WTC11 (cell line): Measurements from ENCODE around the gene MID2. TPM values are rescaled to one million over a fixed set of nuclear protein-coding genes. Genes with fewer than 3 reads are reported as not detected.

Experiments
- ATAC-seq: fragments of 200-7000 bp; cut with Tn5 transposase; 2 replicates; pipeline ENCODE4 v1.10.0; 2021; ENCODE audit warnings: mild to moderate bottlenecking, moderate library complexity
- CTCF ChIA-PET: fragments of 300-600 bp; sonication (Branson Sonifier 250); formaldehyde crosslinking; loops from one replicate; lab custom pipeline; 2021; ENCODE audit warnings: antibody characterized with exemption; lab: Charles Lee
- POLR2A ChIA-PET: fragments of 350-600 bp; sonication (Branson Sonifier 250); formaldehyde crosslinking; loops from one replicate; lab custom pipeline; 2021; ENCODE audit warnings: antibody characterized with exemption; lab: Charles Lee
- DNase-seq: peaks from one replicate; pipeline ENCODE4 v3.0.0; 2021; ENCODE audit warnings: low spot score
- H3K27ac Mint-ChIP-seq: 2 replicates; pipeline ENCODE4 v1.8.0; 2021; ENCODE audit warnings: mixed read lengths
- H3K27me3 Mint-ChIP-seq: 2 replicates; pipeline ENCODE4 v1.8.0; 2021; ENCODE audit warnings: low read depth, mild to moderate bottlenecking, moderate library complexity, mixed read lengths
- H3K36me3 Mint-ChIP-seq: 2 replicates; pipeline ENCODE4 v1.8.0; 2021; ENCODE audit warnings: mixed read lengths
- H3K4me1 Mint-ChIP-seq: 2 replicates; pipeline ENCODE4 v1.8.0; 2022; ENCODE audit warnings: mixed read lengths
- H3K4me3 Mint-ChIP-seq: 2 replicates; pipeline ENCODE4 v1.8.0; 2021; ENCODE audit warnings: mild to moderate bottlenecking, moderate library complexity, mixed read lengths
- H3K9me3 Mint-ChIP-seq: 2 replicates; pipeline ENCODE4 v1.8.0; 2021; ENCODE audit warnings: mixed read lengths
- CBFB ChIP-seq: sonication (generic); formaldehyde crosslinking; IDR thresholded peaks from 2 replicates; pipeline ENCODE4 v1.8.1; 2022; ENCODE audit warnings: mild to moderate bottlenecking, low read depth, missing genetic modification reagents
- CREB1 ChIP-seq: sonication (generic); formaldehyde crosslinking; IDR thresholded peaks from 2 replicates; pipeline ENCODE4 v1.8.0; 2023; ENCODE audit warnings: mild to moderate bottlenecking, missing genetic modification reagents
- GTF2I ChIP-seq: fragments of 250-450 bp; sonication (Bioruptor Pico); conservative IDR thresholded peaks from 2 replicates; pipeline ENCODE4 v1.4.0; 2021; ENCODE audit warnings: mild to moderate bottlenecking
- HMGA2 ChIP-seq: fragments of 250-450 bp; sonication (Bioruptor Pico); IDR thresholded peaks from 2 replicates; pipeline ENCODE4 v1.4.0; 2021; ENCODE audit warnings: mild to moderate bottlenecking, moderate library complexity
- NR1H2 ChIP-seq: sonication (generic); formaldehyde crosslinking; IDR thresholded peaks from 2 replicates; pipeline ENCODE4 v1.9.0; 2021; ENCODE audit warnings: mild to moderate bottlenecking, moderate library complexity, missing genetic modification reagents
- ZNF138 ChIP-seq: sonication (generic); formaldehyde crosslinking; conservative IDR thresholded peaks from 2 replicates; pipeline ENCODE4 v1.8.1; 2022; ENCODE audit warnings: mild to moderate bottlenecking, moderate library complexity, missing genetic modification reagents
- ZNF232 ChIP-seq: sonication (generic); formaldehyde crosslinking; IDR thresholded peaks from 2 replicates; pipeline ENCODE4 v1.8.0; 2022; ENCODE audit warnings: mild to moderate bottlenecking, missing genetic modification reagents
- ZNF317 ChIP-seq: sonication (generic); formaldehyde crosslinking; IDR thresholded peaks from 2 replicates; pipeline ENCODE4 v1.8.1; 2023; ENCODE audit warnings: low read depth, mild to moderate bottlenecking, moderate library complexity, missing genetic modification reagents, borderline replicate concordance
- ZNF416 ChIP-seq: fragments of 250-450 bp; sonication (Bioruptor Pico); IDR thresholded peaks from 2 replicates; pipeline ENCODE4 v1.9.0; 2021; ENCODE audit warnings: mild to moderate bottlenecking, inconsistent platforms
- ZNF512 ChIP-seq: sonication (generic); formaldehyde crosslinking; IDR thresholded peaks from 2 replicates; pipeline ENCODE4 v1.8.1; 2022; ENCODE audit warnings: missing genetic modification reagents, borderline replicate concordance
- total RNA-seq: library from RNA; stranded (reverse); gene quantifications from 3 replicates; pipeline ENCODE4 v1.2.3, GENCODE V29; 2021
- TF ChIP-seq, protein P1 (sequence below): sonication (generic); formaldehyde crosslinking; IDR thresholded peaks from 2 replicates; pipeline ENCODE4 v1.8.0; 2023; ENCODE audit warnings: mild to moderate bottlenecking, missing genetic modification reagents
- TF ChIP-seq, protein P2 (sequence below): sonication (generic); formaldehyde crosslinking; IDR thresholded peaks from 2 replicates; pipeline ENCODE4 v1.8.1; 2023; ENCODE audit warnings: mild to moderate bottlenecking, missing genetic modification reagents
- TF ChIP-seq, protein P3 (sequence below): sonication (generic); formaldehyde crosslinking; IDR thresholded peaks from 2 replicates; pipeline ENCODE4 v1.8.1; 2023; ENCODE audit warnings: mild to moderate bottlenecking, missing genetic modification reagents, moderate library complexity
- TF ChIP-seq, protein P4 (sequence below): fragments of 250-450 bp; sonication (Bioruptor Pico); IDR thresholded peaks from 2 replicates; pipeline ENCODE4 v2.1.2; 2022; ENCODE audit warnings: mild to moderate bottlenecking, moderate library complexity
- TF ChIP-seq, protein P5 (sequence below): fragments of 200-600 bp; IDR thresholded peaks from 2 replicates; pipeline ENCODE4 v1.8.0; 2022; ENCODE audit warnings: antibody characterized with exemption
- TF ChIP-seq, protein P6 (sequence below): sonication (generic); formaldehyde crosslinking; IDR thresholded peaks from 2 replicates; pipeline ENCODE4 v1.8.0; 2022; ENCODE audit warnings: mild to moderate bottlenecking, missing genetic modification reagents

MID2 gene
- total RNA-seq, 1 experiment from 2014 or later: 6.4 TPM

GRCh38 chrX:107827852-107828251, 2.2 kb downstream of the MID2 start:
- no peak for DNase-seq
- ATAC-seq: no peak
- no peak overlapping the region for H3K27ac Mint-ChIP-seq
- ChIA-PET CTCF (no interaction called here), POLR2A (no interaction called here)
- H3K4me3 Mint-ChIP-seq: no peak overlapping the region
- H3K4me1 Mint-ChIP-seq: peaks cover 17% of the 10 kb centered on the region
- TF ChIP-seq ZNF416 (CRISPR knock-in tag): no peak
- TF ChIP-seq CBFB (CRISPR knock-in tag): no peak
- TF ChIP-seq ZNF512 (CRISPR knock-in tag): no peak
- TF ChIP-seq, protein P1, sequence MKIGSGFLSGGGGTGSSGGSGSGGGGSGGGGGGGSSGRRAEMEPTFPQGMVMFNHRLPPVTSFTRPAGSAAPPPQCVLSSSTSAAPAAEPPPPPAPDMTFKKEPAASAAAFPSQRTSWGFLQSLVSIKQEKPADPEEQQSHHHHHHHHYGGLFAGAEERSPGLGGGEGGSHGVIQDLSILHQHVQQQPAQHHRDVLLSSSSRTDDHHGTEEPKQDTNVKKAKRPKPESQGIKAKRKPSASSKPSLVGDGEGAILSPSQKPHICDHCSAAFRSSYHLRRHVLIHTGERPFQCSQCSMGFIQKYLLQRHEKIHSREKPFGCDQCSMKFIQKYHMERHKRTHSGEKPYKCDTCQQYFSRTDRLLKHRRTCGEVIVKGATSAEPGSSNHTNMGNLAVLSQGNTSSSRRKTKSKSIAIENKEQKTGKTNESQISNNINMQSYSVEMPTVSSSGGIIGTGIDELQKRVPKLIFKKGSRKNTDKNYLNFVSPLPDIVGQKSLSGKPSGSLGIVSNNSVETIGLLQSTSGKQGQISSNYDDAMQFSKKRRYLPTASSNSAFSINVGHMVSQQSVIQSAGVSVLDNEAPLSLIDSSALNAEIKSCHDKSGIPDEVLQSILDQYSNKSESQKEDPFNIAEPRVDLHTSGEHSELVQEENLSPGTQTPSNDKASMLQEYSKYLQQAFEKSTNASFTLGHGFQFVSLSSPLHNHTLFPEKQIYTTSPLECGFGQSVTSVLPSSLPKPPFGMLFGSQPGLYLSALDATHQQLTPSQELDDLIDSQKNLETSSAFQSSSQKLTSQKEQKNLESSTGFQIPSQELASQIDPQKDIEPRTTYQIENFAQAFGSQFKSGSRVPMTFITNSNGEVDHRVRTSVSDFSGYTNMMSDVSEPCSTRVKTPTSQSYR (CRISPR knock-in tag): no peak
- no peak for TF ChIP-seq HMGA2 (CRISPR knock-in tag)
- no peak for TF ChIP-seq CREB1 (CRISPR knock-in tag)
- TF ChIP-seq, protein P2, sequence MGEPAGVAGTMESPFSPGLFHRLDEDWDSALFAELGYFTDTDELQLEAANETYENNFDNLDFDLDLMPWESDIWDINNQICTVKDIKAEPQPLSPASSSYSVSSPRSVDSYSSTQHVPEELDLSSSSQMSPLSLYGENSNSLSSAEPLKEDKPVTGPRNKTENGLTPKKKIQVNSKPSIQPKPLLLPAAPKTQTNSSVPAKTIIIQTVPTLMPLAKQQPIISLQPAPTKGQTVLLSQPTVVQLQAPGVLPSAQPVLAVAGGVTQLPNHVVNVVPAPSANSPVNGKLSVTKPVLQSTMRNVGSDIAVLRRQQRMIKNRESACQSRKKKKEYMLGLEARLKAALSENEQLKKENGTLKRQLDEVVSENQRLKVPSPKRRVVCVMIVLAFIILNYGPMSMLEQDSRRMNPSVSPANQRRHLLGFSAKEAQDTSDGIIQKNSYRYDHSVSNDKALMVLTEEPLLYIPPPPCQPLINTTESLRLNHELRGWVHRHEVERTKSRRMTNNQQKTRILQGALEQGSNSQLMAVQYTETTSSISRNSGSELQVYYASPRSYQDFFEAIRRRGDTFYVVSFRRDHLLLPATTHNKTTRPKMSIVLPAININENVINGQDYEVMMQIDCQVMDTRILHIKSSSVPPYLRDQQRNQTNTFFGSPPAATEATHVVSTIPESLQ (CRISPR knock-in tag): no peak
- TF ChIP-seq, protein P3, sequence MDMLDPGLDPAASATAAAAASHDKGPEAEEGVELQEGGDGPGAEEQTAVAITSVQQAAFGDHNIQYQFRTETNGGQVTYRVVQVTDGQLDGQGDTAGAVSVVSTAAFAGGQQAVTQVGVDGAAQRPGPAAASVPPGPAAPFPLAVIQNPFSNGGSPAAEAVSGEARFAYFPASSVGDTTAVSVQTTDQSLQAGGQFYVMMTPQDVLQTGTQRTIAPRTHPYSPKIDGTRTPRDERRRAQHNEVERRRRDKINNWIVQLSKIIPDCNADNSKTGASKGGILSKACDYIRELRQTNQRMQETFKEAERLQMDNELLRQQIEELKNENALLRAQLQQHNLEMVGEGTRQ: no peak
- TF ChIP-seq NR1H2: no peak
- no peak for TF ChIP-seq ZNF232 (CRISPR knock-in tag)
- TF ChIP-seq, protein P4, sequence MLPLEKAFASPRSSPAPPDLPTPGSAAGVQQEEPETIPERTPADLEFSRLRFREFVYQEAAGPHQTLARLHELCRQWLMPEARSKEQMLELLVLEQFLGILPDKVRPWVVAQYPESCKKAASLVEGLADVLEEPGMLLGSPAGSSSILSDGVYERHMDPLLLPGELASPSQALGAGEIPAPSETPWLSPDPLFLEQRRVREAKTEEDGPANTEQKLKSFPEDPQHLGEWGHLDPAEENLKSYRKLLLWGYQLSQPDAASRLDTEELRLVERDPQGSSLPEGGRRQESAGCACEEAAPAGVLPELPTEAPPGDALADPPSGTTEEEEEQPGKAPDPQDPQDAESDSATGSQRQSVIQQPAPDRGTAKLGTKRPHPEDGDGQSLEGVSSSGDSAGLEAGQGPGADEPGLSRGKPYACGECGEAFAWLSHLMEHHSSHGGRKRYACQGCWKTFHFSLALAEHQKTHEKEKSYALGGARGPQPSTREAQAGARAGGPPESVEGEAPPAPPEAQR (CRISPR knock-in tag): no peak
- TF ChIP-seq, protein P5, sequence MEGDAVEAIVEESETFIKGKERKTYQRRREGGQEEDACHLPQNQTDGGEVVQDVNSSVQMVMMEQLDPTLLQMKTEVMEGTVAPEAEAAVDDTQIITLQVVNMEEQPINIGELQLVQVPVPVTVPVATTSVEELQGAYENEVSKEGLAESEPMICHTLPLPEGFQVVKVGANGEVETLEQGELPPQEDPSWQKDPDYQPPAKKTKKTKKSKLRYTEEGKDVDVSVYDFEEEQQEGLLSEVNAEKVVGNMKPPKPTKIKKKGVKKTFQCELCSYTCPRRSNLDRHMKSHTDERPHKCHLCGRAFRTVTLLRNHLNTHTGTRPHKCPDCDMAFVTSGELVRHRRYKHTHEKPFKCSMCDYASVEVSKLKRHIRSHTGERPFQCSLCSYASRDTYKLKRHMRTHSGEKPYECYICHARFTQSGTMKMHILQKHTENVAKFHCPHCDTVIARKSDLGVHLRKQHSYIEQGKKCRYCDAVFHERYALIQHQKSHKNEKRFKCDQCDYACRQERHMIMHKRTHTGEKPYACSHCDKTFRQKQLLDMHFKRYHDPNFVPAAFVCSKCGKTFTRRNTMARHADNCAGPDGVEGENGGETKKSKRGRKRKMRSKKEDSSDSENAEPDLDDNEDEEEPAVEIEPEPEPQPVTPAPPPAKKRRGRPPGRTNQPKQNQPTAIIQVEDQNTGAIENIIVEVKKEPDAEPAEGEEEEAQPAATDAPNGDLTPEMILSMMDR: no peak
- TF ChIP-seq, protein P6, sequence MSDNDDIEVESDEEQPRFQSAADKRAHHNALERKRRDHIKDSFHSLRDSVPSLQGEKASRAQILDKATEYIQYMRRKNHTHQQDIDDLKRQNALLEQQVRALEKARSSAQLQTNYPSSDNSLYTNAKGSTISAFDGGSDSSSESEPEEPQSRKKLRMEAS (CRISPR knock-in tag): no peak
- no peak for TF ChIP-seq ZNF138 (CRISPR knock-in tag)
- no peaks in the 10 kb centered on the region for H3K9me3 Mint-ChIP-seq
- peaks cover 38% of the 10 kb centered on the region for H3K27me3 Mint-ChIP-seq
- H3K36me3 Mint-ChIP-seq: no peaks in the 10 kb centered on the region

- no peak overlapping the region for H3K4me3 Mint-ChIP-seq
- POLR2A ChIA-PET: no interaction called here
- H3K27ac Mint-ChIP-seq: no peak overlapping the region
- ATAC-seq: no peak
- DNase-seq: no peak
- no peaks in the 10 kb centered on the region for H3K36me3 Mint-ChIP-seq
- TF ChIP-seq ZNF317 (CRISPR knock-in tag): no peak
- no peak for TF ChIP-seq GTF2I (CRISPR knock-in tag)
- TF ChIP-seq, protein P1 (CRISPR knock-in tag): no peak
- H3K4me1 Mint-ChIP-seq: peaks cover 17% of the 10 kb centered on the region
- CTCF ChIA-PET: no interaction called here
- peaks cover 26% of the 10 kb centered on the region for H3K27me3 Mint-ChIP-seq
- H3K9me3 Mint-ChIP-seq: no peaks in the 10 kb centered on the region
Observed at GRCh38 chrX:107829878-107830277, 4.2 kb downstream of the MID2 start.
